ENCODE measurements around the gene SEC61A1. TPM values are rescaled to one million over a fixed set of nuclear protein-coding genes. Genes with fewer than 3 reads are reported as not detected.

The SEC61A1 gene
- total RNA-seq, 2 donors from 2014 or later: 134 to 189 TPM

DNA sequence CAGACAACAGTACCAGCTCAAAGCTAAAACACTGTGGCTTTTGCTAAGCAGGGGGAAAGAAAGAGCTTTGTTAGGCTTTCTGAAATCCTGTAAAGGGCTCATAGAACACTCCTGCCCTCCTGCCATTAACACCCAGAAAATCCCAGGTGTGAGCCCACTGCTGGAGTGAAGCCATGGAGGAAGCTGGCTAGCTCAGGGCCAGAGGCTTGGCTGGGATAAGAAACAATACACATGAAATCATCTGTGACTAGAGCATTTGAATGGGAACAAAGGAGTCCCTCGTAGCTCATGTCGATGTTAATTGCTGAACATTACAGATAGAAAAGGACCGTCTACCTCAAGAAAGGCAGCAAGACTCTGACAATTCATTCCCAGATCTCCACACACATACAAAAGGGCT, 47.9 kb downstream of the SEC61A1 start:
- Mint-ChIP-seq H3K36me3 (ENCODE audit: low read depth) (peaks cover 96% of the 10 kb centered on the region), H3K27me3 (no peaks in the 10 kb centered on the region), H3K4me1 (peaks cover 3% of the 10 kb centered on the region), H3K4me3 (no peak overlapping the region), H3K9me3 (no peaks in the 10 kb centered on the region), H3K27ac (no peak overlapping the region)
- ATAC-seq (replicated peaks): no peak

DNA sequence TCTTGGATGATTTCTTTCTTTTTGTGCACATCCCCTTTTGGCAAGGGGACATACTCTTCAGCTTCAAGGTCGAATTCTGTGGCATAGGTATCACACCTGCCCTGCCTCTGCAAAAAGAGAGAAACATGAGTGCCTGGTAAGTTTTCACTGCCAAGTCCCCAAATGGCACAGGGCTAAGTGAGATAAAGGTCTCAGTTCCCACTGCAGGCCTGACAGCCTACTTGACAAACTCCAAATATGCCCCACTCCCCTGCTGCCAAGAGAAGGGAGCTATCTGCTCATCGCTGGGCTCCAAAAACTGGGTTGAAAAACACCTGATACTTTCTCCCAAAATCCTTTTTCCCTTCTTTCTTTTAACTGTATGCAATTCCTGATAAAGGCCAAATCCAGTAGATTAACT, 48.4 kb downstream of the SEC61A1 start:
- no peaks in the 10 kb centered on the region for H3K27me3 Mint-ChIP-seq
- H3K27ac Mint-ChIP-seq: no peak overlapping the region
- H3K4me1 Mint-ChIP-seq: no peaks in the 10 kb centered on the region
- H3K36me3 Mint-ChIP-seq (ENCODE audit: low read depth): peaks cover 96% of the 10 kb centered on the region
- ATAC-seq (replicated peaks): no peak
- no peak overlapping the region for H3K4me3 Mint-ChIP-seq
- no peaks in the 10 kb centered on the region for H3K9me3 Mint-ChIP-seq

DNA sequence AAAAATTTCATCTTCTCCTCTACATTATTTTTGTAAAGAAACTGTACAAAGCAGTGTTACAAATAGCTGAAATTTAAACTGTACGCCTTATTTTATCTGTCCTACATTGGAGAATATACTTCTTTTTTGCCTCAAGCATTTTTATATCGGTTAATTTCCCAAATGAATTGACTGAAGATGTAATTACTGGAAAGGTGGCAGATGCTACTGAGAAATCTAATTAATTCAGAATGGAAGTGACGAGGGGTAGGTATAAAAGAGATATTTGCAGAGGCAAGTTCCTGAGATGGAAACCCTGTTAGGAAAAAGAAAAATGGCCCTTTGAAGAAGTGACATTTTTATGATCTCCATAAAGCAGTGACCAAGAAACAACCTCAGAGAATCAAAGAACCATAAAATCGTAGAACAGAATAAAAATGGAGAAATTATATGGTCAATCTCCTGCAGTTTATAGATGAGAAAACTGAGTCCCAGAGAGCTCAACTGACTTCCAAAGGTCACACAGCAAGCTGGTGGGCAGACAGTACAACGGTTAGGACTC, 51.0 kb downstream of the SEC61A1 start:
- Mint-ChIP-seq H3K36me3 (ENCODE audit: low read depth) (peaks cover 93% of the 10 kb centered on the region), H3K4me3 (no peak overlapping the region), H3K27me3 (no peaks in the 10 kb centered on the region), H3K4me1 (no peaks in the 10 kb centered on the region), H3K9me3 (no peaks in the 10 kb centered on the region), H3K27ac (peak overlapping the region; percentile 42)
- no peak for ATAC-seq (replicated peaks)

DNA sequence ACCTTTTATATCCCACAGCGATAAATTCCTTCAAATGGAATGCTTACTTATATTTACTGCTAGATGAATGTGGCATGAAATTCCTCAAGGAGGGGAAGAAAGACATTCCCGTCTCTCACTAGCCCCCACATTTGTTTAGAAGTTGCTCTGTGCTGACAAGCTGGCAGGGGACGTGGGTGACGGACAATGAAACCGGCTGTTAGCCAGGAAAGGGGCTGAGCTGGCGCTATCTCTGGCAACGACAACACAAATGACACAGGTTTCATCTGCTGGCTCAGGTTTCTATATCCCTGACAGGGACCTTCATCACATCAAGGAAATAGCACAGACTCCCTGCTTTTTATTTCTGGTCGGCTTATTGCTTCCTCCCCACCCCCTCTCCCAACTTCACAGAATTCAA, 55.6 kb downstream of the SEC61A1 start:
- peaks cover 89% of the 10 kb centered on the region for H3K36me3 Mint-ChIP-seq (ENCODE audit: low read depth)
- H3K27me3 Mint-ChIP-seq: no peaks in the 10 kb centered on the region
- H3K4me3 Mint-ChIP-seq: no peak overlapping the region
- ATAC-seq (replicated peaks): no peak
- H3K27ac Mint-ChIP-seq: no peak overlapping the region
- peaks cover 16% of the 10 kb centered on the region for H3K4me1 Mint-ChIP-seq
- no peaks in the 10 kb centered on the region for H3K9me3 Mint-ChIP-seq

DNA sequence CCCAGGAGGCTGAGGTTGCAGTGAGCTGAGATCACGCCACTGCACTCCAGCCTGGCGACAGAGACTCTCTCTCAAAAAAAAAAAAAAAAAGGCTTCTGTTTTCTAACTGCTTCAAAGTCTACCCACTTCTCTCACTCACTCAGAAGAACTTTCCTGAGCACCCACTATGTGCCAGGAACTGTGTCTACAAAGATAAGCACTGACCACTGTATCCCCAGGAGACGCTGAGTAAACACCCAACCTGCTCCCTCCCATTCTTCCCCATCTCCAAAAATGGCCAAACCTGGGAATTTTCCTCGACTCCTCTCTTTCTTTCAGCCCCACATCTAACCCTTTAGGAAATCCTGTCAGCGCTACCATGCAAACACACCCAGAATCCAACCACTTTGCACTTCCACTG, 58.9 kb downstream of the SEC61A1 start:
- H3K4me1 Mint-ChIP-seq: peaks cover 36% of the 10 kb centered on the region
- no peaks in the 10 kb centered on the region for H3K9me3 Mint-ChIP-seq
- peak overlapping the region; percentile 97 for H3K27ac Mint-ChIP-seq
- peak overlapping the region; percentile 79 for H3K4me3 Mint-ChIP-seq
- peaks cover 90% of the 10 kb centered on the region for H3K36me3 Mint-ChIP-seq (ENCODE audit: low read depth)
- ATAC-seq (replicated peaks): no peak
- no peaks in the 10 kb centered on the region for H3K27me3 Mint-ChIP-seq

DNA sequence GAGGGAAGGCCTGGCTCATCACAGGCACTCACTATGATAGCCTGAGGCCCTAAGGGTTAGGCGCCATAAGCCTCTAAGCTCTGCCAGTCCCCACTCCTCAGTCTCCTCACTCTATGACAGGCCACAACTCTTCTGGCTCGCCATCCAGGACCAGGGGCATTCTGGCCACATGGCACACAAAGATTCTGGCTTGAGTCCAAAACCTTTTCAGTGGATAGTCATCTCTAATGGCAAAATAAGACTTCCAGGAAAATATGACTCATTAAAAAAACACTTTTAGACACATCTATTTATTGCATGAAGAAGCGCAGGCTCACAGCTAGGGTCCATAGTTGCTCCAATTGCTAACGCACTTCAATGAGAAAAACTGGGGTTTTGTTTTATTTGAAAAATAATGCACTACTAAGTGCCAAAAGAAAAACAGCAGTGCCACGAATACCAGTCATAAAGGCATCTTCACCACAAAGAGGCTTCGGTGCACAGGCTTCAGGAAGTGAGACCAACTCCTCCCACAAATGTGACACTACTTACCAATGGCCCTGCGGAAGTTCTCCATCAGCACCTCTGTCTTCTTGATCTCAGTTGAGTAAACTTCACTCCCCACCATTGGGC, 60.2 kb downstream of the SEC61A1 start:
- Mint-ChIP-seq H3K4me1 (peaks cover 36% of the 10 kb centered on the region), H3K4me3 (peak overlapping the region; percentile 79), H3K36me3 (ENCODE audit: low read depth) (peaks cover 90% of the 10 kb centered on the region), H3K27ac (peak overlapping the region; percentile 97), H3K27me3 (no peaks in the 10 kb centered on the region), H3K9me3 (no peaks in the 10 kb centered on the region)
- peak; percentile 95 for ATAC-seq (replicated peaks)

DNA sequence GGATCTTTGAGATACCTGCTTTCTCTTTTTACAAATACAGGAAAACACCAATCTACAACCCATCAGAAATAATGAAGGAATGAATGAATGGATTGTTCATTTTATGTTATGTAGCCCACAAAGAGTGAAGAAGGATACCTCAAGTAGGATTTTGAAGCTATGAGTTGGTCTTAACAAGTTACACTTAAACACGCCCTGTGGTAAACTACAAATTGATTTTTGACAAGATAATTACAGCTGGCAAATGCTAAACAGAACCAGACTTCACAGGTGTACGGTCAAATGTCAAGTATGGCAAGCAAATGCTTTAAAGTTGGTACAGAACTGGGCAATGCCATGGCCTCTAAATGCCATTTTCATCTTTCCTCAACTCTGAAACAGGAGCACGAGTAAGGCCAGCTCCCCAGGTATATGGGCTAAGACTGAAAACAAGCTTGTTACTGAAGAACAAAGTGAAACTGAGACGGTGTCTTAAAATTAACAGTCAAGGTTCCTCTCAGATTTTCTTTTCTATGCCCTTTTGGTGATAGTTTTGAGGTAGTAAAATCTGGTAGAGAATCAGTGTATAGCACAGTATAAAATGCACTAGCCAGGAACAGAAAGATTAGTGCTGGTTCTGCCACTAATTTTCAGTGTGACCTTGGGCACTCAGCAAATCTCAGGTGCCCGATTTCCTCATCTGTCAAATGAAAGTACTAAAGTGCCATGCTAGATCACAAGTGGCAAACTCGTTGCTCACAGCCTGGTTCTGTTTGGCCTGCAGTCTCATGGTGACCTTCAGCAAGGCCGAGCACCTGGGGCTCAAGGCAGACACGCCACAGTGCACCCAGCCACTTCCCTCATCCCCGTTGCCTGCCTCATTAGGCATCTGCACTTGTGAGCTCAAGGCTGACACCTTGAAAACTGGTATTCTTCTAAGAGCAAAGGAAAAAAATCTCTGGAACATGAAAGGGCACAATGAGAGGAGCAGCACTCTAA, 61.9 kb downstream of the SEC61A1 start:
- peak overlapping the region; percentile 79 for H3K4me3 Mint-ChIP-seq
- H3K27ac Mint-ChIP-seq: peak overlapping the region; percentile 97
- no peaks in the 10 kb centered on the region for H3K27me3 Mint-ChIP-seq
- H3K9me3 Mint-ChIP-seq: no peaks in the 10 kb centered on the region
- H3K4me1 Mint-ChIP-seq: peaks cover 36% of the 10 kb centered on the region
- H3K36me3 Mint-ChIP-seq (ENCODE audit: low read depth): peaks cover 90% of the 10 kb centered on the region
- ATAC-seq (replicated peaks): no peak

Other genes starting within 250 kb of the SEC61A1 start
- 1 to 10 TPM; 1.2 to 1.4 TPM for gene MGLL, start 229.9 kb upstream of the SEC61A1 start, total RNA-seq
- not detected for gene KBTBD12, start 137.2 kb upstream of the SEC61A1 start, total RNA-seq
- gene RUVBL1, start 71.4 kb downstream of the SEC61A1 start, total RNA-seq: 10 to 100 TPM; 37.6 to 95.2 TPM
- 10 to 100 TPM; 10.5 to 12.8 TPM for gene EEFSEC, start 101.0 kb downstream of the SEC61A1 start, total RNA-seq

Measured in activated T-helper 17 cell treated with anti-CD3 and anti-CD28 coated beads, Interleukin-2, amount 50 U/mL, for 72 hours (primary cell).